Measurements from ENCODE around the gene POLE4. TPM values are rescaled to one million over a fixed set of nuclear protein-coding genes. Genes with fewer than 3 reads are reported as not detected.

The POLE4 gene
- total RNA-seq, 1 experiment from 2014 or later: 34.4 TPM

DNA sequence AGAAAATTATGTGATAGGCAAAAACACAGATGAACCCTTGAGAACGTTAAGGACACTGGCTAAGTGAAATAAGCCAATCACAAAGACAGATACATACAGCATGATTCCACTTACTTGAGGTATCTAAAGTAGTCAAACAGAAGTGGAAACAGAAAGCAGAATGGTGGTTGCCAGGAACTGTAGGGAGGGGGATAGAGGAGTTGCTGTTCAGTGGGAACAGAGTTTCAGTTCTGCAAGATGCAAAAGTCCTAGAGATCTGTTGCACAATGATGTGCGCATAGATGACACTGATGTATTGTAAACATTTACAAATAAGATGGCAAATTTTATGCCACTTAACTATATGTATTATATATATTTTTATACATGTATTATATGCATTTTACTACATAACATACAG is 59.7 kb downstream of the POLE4 start:
- H4K5ac ChIP-seq (ENCODE audit: insufficient read length, low read depth, low read length): no peak overlapping the region
- Mint-ChIP-seq H3K4me3 (no peak overlapping the region), H3K36me3 (ENCODE audit: insufficient read depth in 1 of 3, low read depth in 3 of 3) (no peaks in the 10 kb centered on the region), H3K27me3 (ENCODE audit: low read depth) (no peaks in the 10 kb centered on the region), H3K27ac (no peak overlapping the region), H3K9me3 (no peaks in the 10 kb centered on the region), H3K4me1 (peaks cover 7 to 10% of the 10 kb centered on the region in 2 experiments)
- H4K8ac ChIP-seq (replicated peaks; ENCODE audit: insufficient read length, low read depth, low read length): no peak overlapping the region
- no peaks in the 10 kb centered on the region for H3K79me2 ChIP-seq (ENCODE audit: insufficient read depth, low read length)
- no peak overlapping the region for H3K18ac ChIP-seq (ENCODE audit: insufficient read length, low read depth, low read length)
- no peaks in the 10 kb centered on the region for H3K79me1 ChIP-seq (ENCODE audit: insufficient read depth, low read depth, low read length, poor library complexity, severe bottlenecking)
- no peak overlapping the region for H3K27ac ChIP-seq (ENCODE audit: insufficient read length, low read depth, low read length)
- H2AFZ ChIP-seq (ENCODE audit: low read length): no peak overlapping the region
- no peak overlapping the region for H3K9ac ChIP-seq (ENCODE audit: extremely low read depth, insufficient read length, low read length)
- no peak for DNase-seq
- TF ChIP-seq CTCF (conservative IDR thresholded peaks at IDR 0.05): no peak
- no peaks in the 10 kb centered on the region for H3K4me1 ChIP-seq (ENCODE audit: insufficient read depth, low read length)
- H2BK20ac ChIP-seq (ENCODE audit: low read depth, low read length, poor library complexity, severe bottlenecking): no peak overlapping the region
- H3K4me2 ChIP-seq (ENCODE audit: insufficient read depth, insufficient read length, low read length): no peak overlapping the region
- H2BK12ac ChIP-seq (ENCODE audit: insufficient read length, low read depth, low read length): no peak overlapping the region
- no CpG with 5 or more reads among the region's 2 CpGs for WGBS (ENCODE audit: extremely low coverage, insufficient read length, low lambda C conversion rate)
- H3K14ac ChIP-seq (ENCODE audit: insufficient read depth, low read length): no peak overlapping the region
- no peak overlapping the region for H3K23ac ChIP-seq (ENCODE audit: insufficient read length, low read depth, low read length)
- no peak overlapping the region for H2BK15ac ChIP-seq (ENCODE audit: low read depth, low read length)
- no peaks in the 10 kb centered on the region for H3K23me2 ChIP-seq (ENCODE audit: insufficient read length, low read depth, low read length, poor library complexity, severe bottlenecking)
- no peaks in the 10 kb centered on the region for H3K9me3 ChIP-seq (ENCODE audit: control insufficient read depth, low read depth, low read length)
- no peak overlapping the region for H3K4ac ChIP-seq (ENCODE audit: low read depth, low read length)
- H3K27me3 ChIP-seq (ENCODE audit: insufficient read depth, low read length): no peaks in the 10 kb centered on the region
- H4K91ac ChIP-seq (ENCODE audit: insufficient read length, low read depth, low read length): no peak overlapping the region
- H4K20me1 ChIP-seq (ENCODE audit: control insufficient read depth, insufficient read depth, insufficient read length): no peaks in the 10 kb centered on the region
- no peak overlapping the region for H3K56ac ChIP-seq (ENCODE audit: insufficient read length, low read depth, low read length)
- no peak overlapping the region for H2AK5ac ChIP-seq (ENCODE audit: insufficient read length, low read length)
- H2BK5ac ChIP-seq (ENCODE audit: insufficient read length, low read length): no peak overlapping the region
- H2BK120ac ChIP-seq (ENCODE audit: low read depth, low read length, poor library complexity, severe bottlenecking): no peak overlapping the region
- H3T11ph ChIP-seq (ENCODE audit: low read length): no peak overlapping the region

Other genes with a start within 250 kb of the POLE4 start
- gene HK2, start 124.5 kb upstream of the POLE4 start, total RNA-seq (2021): 51.3 and 54.3 TPM in 2 replicates
- 0.77 and 1.4 TPM in 2 replicates for gene TACR1, start 240.9 kb downstream of the POLE4 start, total RNA-seq (2021)

Measured in H9 (cell line).